ENCODE measurements around the gene METTL16.

- TF ChIP-seq, protein P1, sequence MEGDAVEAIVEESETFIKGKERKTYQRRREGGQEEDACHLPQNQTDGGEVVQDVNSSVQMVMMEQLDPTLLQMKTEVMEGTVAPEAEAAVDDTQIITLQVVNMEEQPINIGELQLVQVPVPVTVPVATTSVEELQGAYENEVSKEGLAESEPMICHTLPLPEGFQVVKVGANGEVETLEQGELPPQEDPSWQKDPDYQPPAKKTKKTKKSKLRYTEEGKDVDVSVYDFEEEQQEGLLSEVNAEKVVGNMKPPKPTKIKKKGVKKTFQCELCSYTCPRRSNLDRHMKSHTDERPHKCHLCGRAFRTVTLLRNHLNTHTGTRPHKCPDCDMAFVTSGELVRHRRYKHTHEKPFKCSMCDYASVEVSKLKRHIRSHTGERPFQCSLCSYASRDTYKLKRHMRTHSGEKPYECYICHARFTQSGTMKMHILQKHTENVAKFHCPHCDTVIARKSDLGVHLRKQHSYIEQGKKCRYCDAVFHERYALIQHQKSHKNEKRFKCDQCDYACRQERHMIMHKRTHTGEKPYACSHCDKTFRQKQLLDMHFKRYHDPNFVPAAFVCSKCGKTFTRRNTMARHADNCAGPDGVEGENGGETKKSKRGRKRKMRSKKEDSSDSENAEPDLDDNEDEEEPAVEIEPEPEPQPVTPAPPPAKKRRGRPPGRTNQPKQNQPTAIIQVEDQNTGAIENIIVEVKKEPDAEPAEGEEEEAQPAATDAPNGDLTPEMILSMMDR (conservative IDR thresholded peaks at IDR 0.05; ENCODE audit: low read length), result no peak
- TF ChIP-seq EZH2phosphoT487 (IDR thresholded peaks at IDR 0.05; ENCODE audit: borderline replicate concordance, low read depth, low read length), result no peak
Observed at GRCh38 chr17:2373179-2373578, 138.5 kb downstream of the METTL16 start.
